Measurements from ENCODE around the gene JAKMIP2.
"Not testable (repeated sequence)": the region's sequence is repeated elsewhere in the genome, so short reads cannot be mapped to it uniquely, and the experiment has no call there.

JAKMIP2 gene

GRCh38 chr5:147610798-147611197 lies 171.7 kb downstream of the JAKMIP2 start:
- H3K4me3 ChIP-seq (ENCODE audit: low read depth, low read length), result no peak overlapping the region
- TF ChIP-seq CTCF (IDR thresholded peaks at IDR 0.05; ENCODE audit: control insufficient read depth, extremely low read depth, insufficient read depth), result no peak
- no peak for DNase-seq (ENCODE audit: low read depth)

GRCh38 chr5:147601652-147602051 lies 180.9 kb downstream of the JAKMIP2 start:
- no peak for DNase-seq (ENCODE audit: low read depth)
- TF ChIP-seq CTCF (IDR thresholded peaks at IDR 0.05; ENCODE audit: control insufficient read depth, extremely low read depth, insufficient read depth), result no peak
- H3K4me3 ChIP-seq (ENCODE audit: low read depth, low read length), result no peak overlapping the region

- no peak overlapping the region for H3K4me3 ChIP-seq (ENCODE audit: low read depth, low read length)
- no peak for TF ChIP-seq CTCF (IDR thresholded peaks at IDR 0.05; ENCODE audit: control insufficient read depth, extremely low read depth, insufficient read depth)
- no peak for DNase-seq (ENCODE audit: low read depth)
Measured at GRCh38 chr5:147591120-147591519, 191.4 kb downstream of the JAKMIP2 start.

GRCh38 chr5:147590096-147590495 lies 192.4 kb downstream of the JAKMIP2 start:
- no peak for TF ChIP-seq CTCF (IDR thresholded peaks at IDR 0.05; ENCODE audit: control insufficient read depth, extremely low read depth, insufficient read depth)
- no peak overlapping the region for H3K4me3 ChIP-seq (ENCODE audit: low read depth, low read length)
- DNase-seq (ENCODE audit: low read depth), result no peak

- no peak overlapping the region for H3K4me3 ChIP-seq (ENCODE audit: low read depth, low read length)
- no peak for DNase-seq (ENCODE audit: low read depth)
- TF ChIP-seq CTCF (IDR thresholded peaks at IDR 0.05; ENCODE audit: control insufficient read depth, extremely low read depth, insufficient read depth), result no peak
Measured at GRCh38 chr5:147586832-147587231, 195.7 kb downstream of the JAKMIP2 start.

- H3K4me3 ChIP-seq (ENCODE audit: low read depth, low read length), result no peak overlapping the region
- TF ChIP-seq CTCF (IDR thresholded peaks at IDR 0.05; ENCODE audit: control insufficient read depth, extremely low read depth, insufficient read depth), result no peak
- DNase-seq (ENCODE audit: low read depth), result no peak
Measured at GRCh38 chr5:147586221-147586620, 196.3 kb downstream of the JAKMIP2 start.

- not testable (repeated sequence) for H3K4me3 ChIP-seq (ENCODE audit: low read depth, low read length); DNase-seq (ENCODE audit: low read depth)
Measured at GRCh38 chr5:147582272-147582671, 200.3 kb downstream of the JAKMIP2 start.

- not testable (repeated sequence) for H3K4me3 ChIP-seq (ENCODE audit: low read depth, low read length); DNase-seq (ENCODE audit: low read depth)
Measured at GRCh38 chr5:147580418-147580817, 202.1 kb downstream of the JAKMIP2 start.
